Measurements from ENCODE around the gene CADPS2.

- no peak for TF ChIP-seq POLR2A (IDR thresholded peaks at IDR 0.05; ENCODE audit: low read depth)
- TF ChIP-seq CTCF (IDR thresholded peaks at IDR 0.05), result no peak
Observed at GRCh38 chr7:122429926-122430325, 456.3 kb downstream of the CADPS2 start.
